Medulla oblongata (tissue), 1 donor: Measurements from ENCODE around the gene MGRN1.
"Not testable (repeated sequence)": the region's sequence is repeated elsewhere in the genome, so short reads cannot be mapped to it uniquely, and the experiment has no call there.

Experiments
- DNase-seq: peaks from one replicate; pipeline ENCODE4 v3.0.0-alpha.2; 2015; ENCODE audit errors: extremely low spot score

MGRN1 gene

GRCh38 chr16:4624827-4625559 lies 367 bp downstream of the MGRN1 start:
- peak; percentile 66 for DNase-seq

GRCh38 chr16:4625560-4626159 lies 1.0 kb downstream of the MGRN1 start:
- no peak for DNase-seq

- DNase-seq, result no peak
These were observed 1.8 kb downstream of the MGRN1 start for GRCh38 chr16:4626396-4626795.

- DNase-seq, result no peak
These were observed 3.7 kb downstream of the MGRN1 start for GRCh38 chr16:4628283-4628682.

- DNase-seq, result no peak
These were observed 6.8 kb downstream of the MGRN1 start for GRCh38 chr16:4631444-4631843.

GRCh38 chr16:4633910-4634635 lies 9.4 kb downstream of the MGRN1 start:
- no peak for DNase-seq

- peak; percentile 51 for DNase-seq
These were observed 10.1 kb downstream of the MGRN1 start for GRCh38 chr16:4634768-4635167.

GRCh38 chr16:4636196-4636595 lies 11.6 kb downstream of the MGRN1 start:
- no peak for DNase-seq

GRCh38 chr16:4637501-4638166 lies 13.0 kb downstream of the MGRN1 start:
- peak; percentile 43 for DNase-seq

GRCh38 chr16:4639899-4640509 lies 15.4 kb downstream of the MGRN1 start:
- DNase-seq, result no peak

GRCh38 chr16:4640572-4641305 lies 16.1 kb downstream of the MGRN1 start:
- DNase-seq, result no peak

- DNase-seq, result no peak
These were observed 16.7 kb downstream of the MGRN1 start for GRCh38 chr16:4641306-4641687.

GRCh38 chr16:4641895-4642294 lies 17.3 kb downstream of the MGRN1 start:
- DNase-seq, result no peak

- no peak for DNase-seq
These were observed 22.4 kb downstream of the MGRN1 start for GRCh38 chr16:4646773-4647643.

GRCh38 chr16:4647644-4647980 lies 23.0 kb downstream of the MGRN1 start:
- DNase-seq, result no peak

GRCh38 chr16:4648917-4649316 lies 24.3 kb downstream of the MGRN1 start:
- no peak for DNase-seq

- DNase-seq, result no peak
These were observed 25.3 kb downstream of the MGRN1 start for GRCh38 chr16:4649744-4650442.

GRCh38 chr16:4650443-4651074 lies 25.9 kb downstream of the MGRN1 start:
- DNase-seq, result not testable (repeated sequence)

GRCh38 chr16:4651827-4652226 lies 27.2 kb downstream of the MGRN1 start:
- no peak for DNase-seq
